NB4 (cell line): ENCODE measurements around the gene XYLB.

Experiments used
- DNase-seq: peaks from one replicate; pipeline ENCODE4 v3.0.0; 2010; ENCODE audit warnings: low read depth
- H3K4me3 ChIP-seq: one replicate; pipeline ENCODE4 v1.5.1; 2011; ENCODE audit warnings: mild to moderate bottlenecking, low read depth, low read length, moderate library complexity
- MYC ChIP-seq: IDR thresholded peaks from 2 replicates; pipeline ENCODE4 v1.6.1; 2011; ENCODE audit warnings: low read depth, low read length
- POLR2A ChIP-seq: IDR thresholded peaks from 2 replicates; pipeline ENCODE4 v1.6.1; 2011; ENCODE audit warnings: mild to moderate bottlenecking; ENCODE audit not compliant: insufficient read length; ENCODE audit errors: extremely low read depth
- TF ChIP-seq, protein P1 (sequence below): IDR thresholded peaks from one replicate; pipeline ENCODE4 v1.5.1; 2012; ENCODE audit warnings: low read depth, low read length
- TF ChIP-seq, protein P2 (sequence below): IDR thresholded peaks from 2 replicates; pipeline ENCODE4 v1.6.1; 2011; ENCODE audit warnings: low read depth, low read length

XYLB gene

DNA sequence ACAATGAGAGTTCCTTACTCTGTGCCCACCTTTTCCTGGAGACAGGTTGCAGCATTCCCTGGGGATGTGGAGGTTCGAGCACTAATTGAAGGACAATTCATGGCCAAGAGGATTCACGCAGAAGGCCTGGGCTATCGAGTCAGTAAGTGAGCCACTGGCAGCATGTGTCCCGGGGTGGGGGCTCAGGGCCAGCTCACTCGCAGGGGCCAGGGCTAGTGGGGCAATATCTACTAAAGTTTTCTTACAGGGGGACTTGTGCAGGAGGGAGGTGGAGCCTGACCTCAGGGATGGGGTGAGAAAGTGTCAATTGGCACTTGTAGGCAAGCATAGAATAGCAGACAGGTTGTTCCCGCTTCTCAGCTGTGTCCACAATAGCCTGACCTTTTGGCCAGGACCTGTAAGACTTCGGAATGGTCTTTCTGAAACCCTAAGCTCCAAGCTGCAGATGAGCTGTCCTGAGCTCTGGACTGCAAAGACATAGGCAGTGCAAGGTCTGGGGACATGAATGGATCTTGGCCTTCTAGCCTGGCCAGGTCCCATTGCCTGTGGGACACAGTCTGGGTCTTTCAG lies 32.7 kb downstream of the XYLB start:
- DNase-seq = no peak
- no peak overlapping the region for H3K4me3 ChIP-seq
- no peak for TF ChIP-seq MYC
- no peak for TF ChIP-seq POLR2A
- TF ChIP-seq, protein P1, sequence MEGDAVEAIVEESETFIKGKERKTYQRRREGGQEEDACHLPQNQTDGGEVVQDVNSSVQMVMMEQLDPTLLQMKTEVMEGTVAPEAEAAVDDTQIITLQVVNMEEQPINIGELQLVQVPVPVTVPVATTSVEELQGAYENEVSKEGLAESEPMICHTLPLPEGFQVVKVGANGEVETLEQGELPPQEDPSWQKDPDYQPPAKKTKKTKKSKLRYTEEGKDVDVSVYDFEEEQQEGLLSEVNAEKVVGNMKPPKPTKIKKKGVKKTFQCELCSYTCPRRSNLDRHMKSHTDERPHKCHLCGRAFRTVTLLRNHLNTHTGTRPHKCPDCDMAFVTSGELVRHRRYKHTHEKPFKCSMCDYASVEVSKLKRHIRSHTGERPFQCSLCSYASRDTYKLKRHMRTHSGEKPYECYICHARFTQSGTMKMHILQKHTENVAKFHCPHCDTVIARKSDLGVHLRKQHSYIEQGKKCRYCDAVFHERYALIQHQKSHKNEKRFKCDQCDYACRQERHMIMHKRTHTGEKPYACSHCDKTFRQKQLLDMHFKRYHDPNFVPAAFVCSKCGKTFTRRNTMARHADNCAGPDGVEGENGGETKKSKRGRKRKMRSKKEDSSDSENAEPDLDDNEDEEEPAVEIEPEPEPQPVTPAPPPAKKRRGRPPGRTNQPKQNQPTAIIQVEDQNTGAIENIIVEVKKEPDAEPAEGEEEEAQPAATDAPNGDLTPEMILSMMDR = no peak
- TF ChIP-seq, protein P2, sequence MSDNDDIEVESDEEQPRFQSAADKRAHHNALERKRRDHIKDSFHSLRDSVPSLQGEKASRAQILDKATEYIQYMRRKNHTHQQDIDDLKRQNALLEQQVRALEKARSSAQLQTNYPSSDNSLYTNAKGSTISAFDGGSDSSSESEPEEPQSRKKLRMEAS = no peak

DNA sequence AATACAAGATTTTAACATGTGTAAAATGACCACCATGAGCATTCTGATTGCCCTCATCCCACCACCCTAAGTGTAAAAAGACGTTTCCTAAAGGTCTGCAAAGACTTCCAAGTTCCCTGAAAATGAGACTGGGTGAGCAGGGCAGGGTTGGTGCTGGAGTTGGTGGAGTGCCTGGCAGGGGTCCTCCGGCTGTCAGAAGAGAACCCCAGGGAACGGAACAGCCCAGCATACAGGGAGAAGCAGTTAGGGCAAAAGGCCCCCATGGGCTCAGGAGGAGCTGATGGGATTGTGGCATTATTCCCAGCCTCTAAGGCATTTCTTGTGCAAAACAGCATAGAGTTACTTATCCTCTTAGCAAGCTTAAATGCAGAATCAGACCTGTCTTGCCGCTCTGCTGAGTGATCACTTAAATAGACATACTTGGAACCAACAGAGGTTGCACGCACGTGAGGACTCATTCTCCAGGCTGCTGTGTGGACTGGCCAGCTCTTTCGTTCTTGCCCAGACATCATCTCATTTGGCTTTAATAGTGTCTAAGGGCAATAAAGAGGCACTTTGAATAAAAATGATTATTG lies 36.0 kb downstream of the XYLB start:
- TF ChIP-seq, protein P1 = no peak
- TF ChIP-seq MYC = no peak
- TF ChIP-seq, protein P2 = no peak
- no peak for TF ChIP-seq POLR2A
- DNase-seq = no peak
- no peak overlapping the region for H3K4me3 ChIP-seq

DNA sequence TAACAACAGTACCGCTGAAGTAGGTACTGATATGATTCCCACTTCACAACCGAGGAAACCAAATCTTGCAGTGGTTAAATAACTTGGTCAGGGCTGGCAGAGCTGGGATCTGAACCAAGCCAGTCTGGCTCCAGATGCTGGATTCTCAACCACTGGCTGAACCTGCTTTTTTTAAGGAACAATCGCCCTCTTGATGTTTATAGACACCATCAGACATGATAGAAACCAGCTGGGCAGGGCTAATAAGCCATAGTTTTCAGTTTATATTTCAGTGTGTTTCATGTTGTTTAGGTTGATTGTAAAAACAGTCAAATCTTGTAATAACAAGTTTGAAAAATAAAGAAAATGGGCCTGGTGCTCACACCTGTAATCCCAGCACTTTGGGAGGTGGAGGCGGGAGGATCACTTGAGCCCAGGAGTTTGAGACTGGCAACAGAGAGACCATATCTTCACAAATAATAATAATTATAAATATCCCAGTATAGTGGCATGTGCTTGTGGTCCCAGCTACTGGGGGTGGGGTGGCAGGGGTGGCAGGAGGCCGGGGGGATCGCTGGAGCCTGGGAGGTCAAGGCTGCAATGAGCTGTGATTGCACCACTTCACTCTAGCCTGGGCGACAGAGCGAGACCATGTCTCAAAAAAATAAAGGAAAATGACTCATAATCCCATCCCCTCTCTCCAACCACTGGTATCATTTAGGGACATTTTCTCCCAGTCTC lies 36.7 kb downstream of the XYLB start:
- no peak overlapping the region for H3K4me3 ChIP-seq
- TF ChIP-seq, protein P1 = no peak
- TF ChIP-seq MYC (no peak), POLR2A (no peak)
- TF ChIP-seq, protein P2 = no peak
- no peak for DNase-seq

DNA sequence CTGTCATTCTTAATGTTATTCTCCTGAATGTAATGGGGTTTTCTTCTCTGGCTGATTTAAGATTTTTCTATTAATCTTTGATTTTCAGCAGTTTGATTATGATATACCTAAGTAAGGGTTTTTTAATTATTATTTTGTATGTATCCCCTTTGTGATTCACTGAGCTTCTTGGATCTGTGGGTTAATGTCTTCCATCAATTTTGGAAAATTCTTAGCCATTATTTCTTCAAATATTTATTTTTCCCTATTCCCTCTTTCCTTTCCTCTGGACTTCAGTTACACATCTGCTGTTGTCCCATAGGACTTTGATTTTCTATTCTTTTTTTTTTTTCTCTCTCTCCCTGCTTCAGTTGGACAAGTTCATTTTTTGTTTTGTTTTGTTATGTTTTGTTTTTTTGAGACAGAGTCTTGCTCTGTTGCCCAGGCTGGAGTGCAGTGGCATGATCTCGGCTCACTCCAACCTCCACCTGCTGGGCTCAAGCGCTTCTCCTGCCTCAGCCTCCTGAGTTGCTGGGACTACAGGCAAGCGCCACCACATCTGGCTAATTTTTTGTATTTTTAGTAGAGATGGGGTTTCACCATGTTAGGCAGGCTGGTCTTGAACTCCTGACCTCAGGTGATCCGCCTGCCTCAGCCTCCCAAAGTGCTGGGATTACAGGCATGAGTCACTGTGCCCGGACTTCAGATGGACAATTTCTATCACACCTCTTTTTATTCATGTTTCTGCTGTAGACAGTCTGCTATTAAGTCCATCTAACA lies 40.6 kb downstream of the XYLB start:
- no peak overlapping the region for H3K4me3 ChIP-seq
- no peak for TF ChIP-seq POLR2A
- no peak for TF ChIP-seq MYC
- TF ChIP-seq, protein P2 = no peak
- TF ChIP-seq, protein P1 = no peak
- no peak for DNase-seq

DNA sequence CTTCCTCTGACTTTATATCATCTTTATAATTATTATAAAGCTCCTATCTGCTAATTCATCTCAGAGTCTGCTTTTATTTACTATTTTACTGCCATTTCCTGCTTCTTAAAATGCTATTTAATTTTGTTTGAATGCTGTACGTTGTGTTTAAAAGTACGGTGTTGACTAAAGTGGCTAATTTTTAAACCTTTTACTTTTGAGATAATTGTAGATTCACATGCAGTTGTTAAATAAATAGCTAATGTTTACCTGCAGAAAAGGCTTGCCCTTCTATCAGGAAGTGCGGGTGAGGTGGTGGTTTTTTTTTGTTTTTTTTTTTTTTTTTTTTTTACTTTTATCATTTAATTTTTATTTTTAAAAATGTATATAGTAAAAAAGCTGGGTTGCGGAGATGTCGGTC lies 41.3 kb downstream of the XYLB start:
- TF ChIP-seq, protein P1 = no peak
- no peak for DNase-seq
- no peak overlapping the region for H3K4me3 ChIP-seq
